ENCODE measurements around the gene SLIT1.

SLIT1 gene

GRCh38 chr10:97003804-97004201 is 182.0 kb downstream of the SLIT1 start:
- Histone ChIP-seq H3K4me3 (no peak overlapping the region), H3K27ac (no peak overlapping the region), H3K27me3 (no peaks in the 10 kb centered on the region), H3K9me3 (peaks cover 0 to 16% (median 5%) of the 10 kb centered on the region in 3 donors), H3K36me3 (no peaks in the 10 kb centered on the region), H3K4me1 (no peaks in the 10 kb centered on the region)
- intact Hi-C loops (cut with DNase I; ENCODE audit: low total_unique reads): no loop called here
- DNase-seq: no peak
- TF ChIP-seq, protein P1, sequence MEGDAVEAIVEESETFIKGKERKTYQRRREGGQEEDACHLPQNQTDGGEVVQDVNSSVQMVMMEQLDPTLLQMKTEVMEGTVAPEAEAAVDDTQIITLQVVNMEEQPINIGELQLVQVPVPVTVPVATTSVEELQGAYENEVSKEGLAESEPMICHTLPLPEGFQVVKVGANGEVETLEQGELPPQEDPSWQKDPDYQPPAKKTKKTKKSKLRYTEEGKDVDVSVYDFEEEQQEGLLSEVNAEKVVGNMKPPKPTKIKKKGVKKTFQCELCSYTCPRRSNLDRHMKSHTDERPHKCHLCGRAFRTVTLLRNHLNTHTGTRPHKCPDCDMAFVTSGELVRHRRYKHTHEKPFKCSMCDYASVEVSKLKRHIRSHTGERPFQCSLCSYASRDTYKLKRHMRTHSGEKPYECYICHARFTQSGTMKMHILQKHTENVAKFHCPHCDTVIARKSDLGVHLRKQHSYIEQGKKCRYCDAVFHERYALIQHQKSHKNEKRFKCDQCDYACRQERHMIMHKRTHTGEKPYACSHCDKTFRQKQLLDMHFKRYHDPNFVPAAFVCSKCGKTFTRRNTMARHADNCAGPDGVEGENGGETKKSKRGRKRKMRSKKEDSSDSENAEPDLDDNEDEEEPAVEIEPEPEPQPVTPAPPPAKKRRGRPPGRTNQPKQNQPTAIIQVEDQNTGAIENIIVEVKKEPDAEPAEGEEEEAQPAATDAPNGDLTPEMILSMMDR (IDR thresholded peaks at IDR 0.05): no peak

DNA sequence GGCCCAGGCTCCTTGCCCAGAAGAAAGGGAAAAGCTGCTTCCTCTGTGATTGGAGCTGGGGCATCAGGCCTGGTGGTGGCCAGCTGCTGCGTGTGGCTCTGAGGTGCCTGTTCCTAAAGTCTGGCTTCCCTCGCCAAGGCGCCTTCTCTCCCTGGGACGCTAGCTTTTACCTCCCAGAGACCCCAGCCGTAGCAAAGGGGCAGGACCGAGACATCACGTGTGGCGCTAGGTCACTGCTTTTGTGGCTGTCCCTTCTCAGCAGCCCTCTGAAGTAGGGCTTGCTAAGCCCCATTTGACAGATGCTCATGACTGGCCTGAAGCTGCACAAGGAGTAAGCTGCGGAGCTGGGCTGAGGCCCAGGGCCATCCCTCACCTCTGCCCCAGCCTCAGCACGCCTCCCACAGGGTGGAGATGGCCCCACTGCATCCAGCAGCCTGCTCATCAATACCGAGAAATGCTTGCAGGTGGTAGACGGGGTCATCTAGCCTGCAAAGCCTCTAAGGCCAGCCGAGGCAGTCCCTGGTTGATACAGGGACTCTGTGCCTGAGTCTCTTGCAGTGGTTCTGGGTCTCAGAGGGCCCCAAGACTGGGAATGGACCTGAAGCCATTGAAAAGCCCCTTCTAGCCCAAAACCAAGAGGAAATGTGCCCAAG is 182.5 kb downstream of the SLIT1 start:
- no peak for DNase-seq
- Histone ChIP-seq H3K4me1 (no peaks in the 10 kb centered on the region), H3K36me3 (no peaks in the 10 kb centered on the region), H3K27ac (no peak overlapping the region), H3K9me3 (peaks cover 0 to 16% (median 5%) of the 10 kb centered on the region in 3 donors), H3K27me3 (no peaks in the 10 kb centered on the region), H3K4me3 (no peak overlapping the region)
- TF ChIP-seq, protein P1 (IDR thresholded peaks at IDR 0.05): no peak
- intact Hi-C loops (cut with DNase I; ENCODE audit: low total_unique reads): no loop called here

- Histone ChIP-seq H3K36me3 (no peaks in the 10 kb centered on the region), H3K4me3 (no peak overlapping the region), H3K27me3 (no peaks in the 10 kb centered on the region), H3K4me1 (no peaks in the 10 kb centered on the region), H3K27ac (no peak overlapping the region), H3K9me3 (peaks cover 0 to 12% (median under 1%) of the 10 kb centered on the region in 3 donors)
- no peak for DNase-seq
- intact Hi-C loops (cut with DNase I; ENCODE audit: low total_unique reads): no loop called here
- TF ChIP-seq, protein P1 (IDR thresholded peaks at IDR 0.05): no peak
These were observed 183.1 kb downstream of the SLIT1 start for GRCh38 chr10:97002670-97003069.

DNA sequence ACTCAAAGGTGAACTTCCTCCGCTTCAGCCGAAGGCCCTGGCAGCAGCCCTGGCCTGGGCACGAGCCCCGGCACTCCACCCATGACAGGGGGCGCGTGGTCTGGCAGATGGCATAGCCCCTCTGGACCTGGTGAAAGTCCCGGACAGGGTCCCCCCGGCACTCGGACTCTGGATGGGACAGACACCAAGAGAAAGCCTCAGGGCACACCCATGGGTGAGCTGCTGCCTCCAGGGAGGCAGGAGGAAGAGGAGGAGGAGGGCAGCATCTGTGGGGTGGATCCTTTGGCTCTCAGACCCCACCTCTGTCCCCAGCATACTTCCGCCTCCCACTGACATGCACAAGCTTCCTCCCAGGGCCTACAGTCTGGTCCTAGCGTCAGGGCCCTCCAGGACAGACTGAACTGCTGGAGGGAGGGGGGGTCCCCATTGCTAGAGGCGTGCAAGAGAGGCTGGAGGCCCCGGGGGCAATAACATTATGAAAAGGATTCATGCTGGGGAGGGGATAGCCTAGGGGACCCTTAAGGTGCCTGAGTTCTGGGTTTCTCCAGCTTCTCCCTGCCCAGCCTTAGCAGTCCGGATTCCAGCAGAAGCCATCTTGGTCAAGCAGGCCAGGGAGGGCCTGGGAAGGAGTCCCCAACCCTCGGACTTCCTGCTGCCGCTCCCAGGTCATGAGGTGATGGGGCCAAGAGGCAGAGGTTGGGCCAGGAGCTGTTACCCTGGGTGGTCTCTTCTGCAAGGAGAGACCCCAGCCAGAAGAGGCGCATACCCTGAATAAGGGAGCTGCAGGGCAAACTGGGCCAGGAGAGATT is 184.4 kb downstream of the SLIT1 start:
- Histone ChIP-seq H3K4me1 (peaks cover 0 to 6% (median 3%) of the 10 kb centered on the region in 4 donors), H3K27ac (no peak overlapping the region)
- no peak for DNase-seq

GRCh38 chr10:97000487-97001182 is 185.1 kb downstream of the SLIT1 start:
- H3K27ac ChIP-seq: no peak overlapping the region
- intact Hi-C loops (cut with DNase I; ENCODE audit: low total_unique reads): no loop called here
- no peak for DNase-seq

More for the DNA sequence above, 184.4 kb downstream of the SLIT1 start:
- Histone ChIP-seq H3K27me3 (no peaks in the 10 kb centered on the region), H3K36me3 (no peaks in the 10 kb centered on the region), H3K4me3 (no peak overlapping the region), H3K9me3 (no peaks in the 10 kb centered on the region)
- intact Hi-C loops (cut with DNase I; ENCODE audit: low total_unique reads): no loop called here
- TF ChIP-seq, protein P1 (IDR thresholded peaks at IDR 0.05): no peak

More at GRCh38 chr10:97000487-97001182, 185.1 kb downstream of the SLIT1 start:
- Histone ChIP-seq H3K27me3 (no peaks in the 10 kb centered on the region), H3K4me3 (no peak overlapping the region), H3K9me3 (no peaks in the 10 kb centered on the region), H3K4me1 (peaks cover 0 to 11% (median 10%) of the 10 kb centered on the region in 4 donors), H3K36me3 (no peaks in the 10 kb centered on the region)
- TF ChIP-seq, protein P1 (IDR thresholded peaks at IDR 0.05): no peak
